HG03460 (cell line): Measurements from ENCODE around the gene LRP2.
"Not testable (repeated sequence)": the region's sequence is repeated elsewhere in the genome, so short reads cannot be mapped to it uniquely, and the experiment has no call there.

Experiments used
- ATAC-seq: cut with Tn5 transposase; IDR thresholded peaks from one replicate; pipeline ENCODE4 v1.9.1; 2021; ENCODE audit not compliant: unreplicated experiment

LRP2 gene

GRCh38 chr2:169301596-169302335 lies 60.6 kb downstream of the LRP2 start:
- ATAC-seq: no peak

- ATAC-seq: no peak
These were observed 61.5 kb downstream of the LRP2 start for GRCh38 chr2:169300636-169301530.

GRCh38 chr2:169298007-169298406 lies 64.3 kb downstream of the LRP2 start:
- ATAC-seq: no peak

- no peak for ATAC-seq
These were observed 68.2 kb downstream of the LRP2 start for GRCh38 chr2:169294001-169294675.

GRCh38 chr2:169291517-169291916 lies 70.8 kb downstream of the LRP2 start:
- ATAC-seq: no peak

GRCh38 chr2:169290433-169290832 lies 71.9 kb downstream of the LRP2 start:
- ATAC-seq: no peak

- no peak for ATAC-seq
These were observed 74.7 kb downstream of the LRP2 start for GRCh38 chr2:169287666-169288065.

- no peak for ATAC-seq
These were observed 75.6 kb downstream of the LRP2 start for GRCh38 chr2:169286624-169287231.

- ATAC-seq: no peak
These were observed 76.7 kb downstream of the LRP2 start for GRCh38 chr2:169285531-169286235.

GRCh38 chr2:169280502-169280901 lies 81.8 kb downstream of the LRP2 start:
- no peak for ATAC-seq

GRCh38 chr2:169275696-169276444 lies 86.5 kb downstream of the LRP2 start:
- no peak for ATAC-seq

- ATAC-seq: no peak
These were observed 90.3 kb downstream of the LRP2 start for GRCh38 chr2:169272010-169272409.

- ATAC-seq: not testable (repeated sequence)
These were observed 91.8 kb downstream of the LRP2 start for GRCh38 chr2:169270574-169270973.

GRCh38 chr2:169265591-169265990 lies 96.7 kb downstream of the LRP2 start:
- no peak for ATAC-seq

GRCh38 chr2:169260846-169261642 lies 101.3 kb downstream of the LRP2 start:
- no peak for ATAC-seq

GRCh38 chr2:169260246-169260645 lies 102.1 kb downstream of the LRP2 start:
- no peak for ATAC-seq

GRCh38 chr2:169259402-169259801 lies 102.9 kb downstream of the LRP2 start:
- ATAC-seq: no peak

GRCh38 chr2:169258045-169258601 lies 104.2 kb downstream of the LRP2 start:
- no peak for ATAC-seq

GRCh38 chr2:169254774-169255173 lies 107.6 kb downstream of the LRP2 start:
- ATAC-seq: no peak
